Aorta (tissue), 5 donors: ENCODE results near the gene CBARP. TPM values are rescaled to one million over a fixed set of nuclear protein-coding genes. Genes with fewer than 3 reads are reported as not detected.

Experiments
- ATAC-seq: fragments of 200-7000 bp; cut with Tn5 transposase; one replicate; pipeline ENCODE4 v1.9.1; 2022; ENCODE audit warnings: moderate library complexity; ENCODE audit not compliant: low FRiP score
- DNase-seq, 2 donors: peaks; one replicate each; pipeline ENCODE4 v3.0.0-alpha.2; 2020
- H3K27ac ChIP-seq, 2 donors: one replicate each; pipeline ENCODE4 v1.5.1; 2013; ENCODE audit warnings: low read length in 2 of 2, mild to moderate bottlenecking in 2 of 2, moderate library complexity in 2 of 2, control low read depth in 1 of 2, inconsistent platforms in 1 of 2, low read depth in 1 of 2
- H3K27me3 ChIP-seq, 2 donors: one replicate each; pipeline ENCODE4 v1.6.1; 2013; ENCODE audit warnings: control low read depth in 1 of 2, low read length in 1 of 2, mild to moderate bottlenecking in 1 of 2, moderate library complexity in 1 of 2; ENCODE audit not compliant: insufficient read depth in 2 of 2, control insufficient read depth in 1 of 2
- H3K36me3 ChIP-seq, 2 donors: one replicate each; pipeline ENCODE4 v1.6.1; 2013; ENCODE audit warnings: control low read depth in 1 of 2, low read length in 1 of 2, mild to moderate bottlenecking in 1 of 2; ENCODE audit not compliant: insufficient read depth in 2 of 2, control insufficient read depth in 1 of 2
- H3K4me1 ChIP-seq, 2 donors: one replicate each; pipeline ENCODE4 v1.6.1; 2013; ENCODE audit warnings: low read length in 2 of 2, control low read depth in 1 of 2, mild to moderate bottlenecking in 1 of 2, moderate library complexity in 1 of 2; ENCODE audit not compliant: insufficient read depth in 2 of 2, control insufficient read depth in 1 of 2
- H3K4me3 ChIP-seq, 2 donors: one replicate each; pipeline ENCODE4 v1.5.1; 2013; ENCODE audit warnings: low read length in 2 of 2, control low read depth in 1 of 2, mild to moderate bottlenecking in 1 of 2
- H3K9me3 ChIP-seq: one replicate; pipeline ENCODE4 v1.6.1; 2013; ENCODE audit warnings: mild to moderate bottlenecking, low read length; ENCODE audit not compliant: control insufficient read depth
- WGBS, 2 donors: extraction: QIAGEN DNeasy Blood & Tissue Kit; methylation state at CpG; one replicate each; pipeline ENCODE4 v1.1.7; 2013; 5-methylcytosine and 5-hydroxymethylcytosine counted together
- intact Hi-C, 2 donors: fragments of 100-400 bp; cut with DNase I; formaldehyde crosslinking; loops; one replicate each; pipeline versions ENCODE4 v1.14.2 to v1.15.0; 2022
- polyA plus RNA-seq, 2 donors: library from polyadenylated mRNA; stranded (reverse); fragments of 200-250 nt; gene quantifications; one replicate each; pipeline ENCODE4 v1.2.3, GENCODE V29; 2013
- total RNA-seq, 2 donors: library from RNA; stranded (reverse); fragmentation: NEBNext Ultra II Directional; extraction: Animal tissue kit (Norgen Biotek cat#: 25700); gene quantifications; one replicate each; pipeline ENCODE4 v1.2.1, GENCODE V29; 2021
- donor health status: healthy with polysubstance abuse.
- donor health status: Bipolar disorder and iron deficiency.
- donor health status: DM: no; HTN: no; CAD: no.
- donor health status: DM: no; HTN: no; CAD: no.
- donor health status: DM: yes; HTN: yes; CAD: no.

Gene CBARP
- total and polyA plus RNA-seq, 4 donors = 0.88 to 3.7 (median 2.0) TPM

GRCh38 chr19:1277061-1277460, 39.3 kb upstream of the CBARP start:
- 88 to 92% methylated on average over 14 to 15 of the region's 15 CpGs for WGBS, 2 donors
- Histone ChIP-seq H3K27ac (no peak overlapping the region), H3K36me3 (peaks cover 0 to 7% of the 10 kb centered on the region in 2 donors)

GRCh38 chr19:1276628-1277022, 38.8 kb upstream of the CBARP start:
- WGBS, 2 donors = 82 to 86% methylated on average over 10 of the region's 10 CpGs
- ATAC-seq (no peak), DNase-seq (no peak)
- H3K4me3 ChIP-seq = no peak overlapping the region
- H3K4me1 ChIP-seq = no peaks in the 10 kb centered on the region
- H3K9me3 ChIP-seq = no peaks in the 10 kb centered on the region
- no peaks in the 10 kb centered on the region for H3K27me3 ChIP-seq
- H3K27ac ChIP-seq = no peak overlapping the region
- H3K36me3 ChIP-seq = peaks cover 0 to 7% of the 10 kb centered on the region in 2 donors
- intact Hi-C loops = loop anchor here in 1 of 2 donors (2.0 to 10.0 kb wide), 3 partner anchors 81 to 228 kb away; partner anchors contain the start of gene NDUFS7

More at GRCh38 chr19:1277061-1277460, 39.3 kb upstream of the CBARP start:
- Histone ChIP-seq H3K4me3 (no peak overlapping the region), H3K9me3 (no peaks in the 10 kb centered on the region), H3K27me3 (no peaks in the 10 kb centered on the region), H3K4me1 (no peaks in the 10 kb centered on the region)
- DNase-seq (no peak), ATAC-seq (no peak)
- intact Hi-C loops = loop anchor here in 1 of 2 donors (2.0 to 10.0 kb wide), 3 partner anchors 80 to 228 kb away; partner anchors contain the start of gene NDUFS7

DNA sequence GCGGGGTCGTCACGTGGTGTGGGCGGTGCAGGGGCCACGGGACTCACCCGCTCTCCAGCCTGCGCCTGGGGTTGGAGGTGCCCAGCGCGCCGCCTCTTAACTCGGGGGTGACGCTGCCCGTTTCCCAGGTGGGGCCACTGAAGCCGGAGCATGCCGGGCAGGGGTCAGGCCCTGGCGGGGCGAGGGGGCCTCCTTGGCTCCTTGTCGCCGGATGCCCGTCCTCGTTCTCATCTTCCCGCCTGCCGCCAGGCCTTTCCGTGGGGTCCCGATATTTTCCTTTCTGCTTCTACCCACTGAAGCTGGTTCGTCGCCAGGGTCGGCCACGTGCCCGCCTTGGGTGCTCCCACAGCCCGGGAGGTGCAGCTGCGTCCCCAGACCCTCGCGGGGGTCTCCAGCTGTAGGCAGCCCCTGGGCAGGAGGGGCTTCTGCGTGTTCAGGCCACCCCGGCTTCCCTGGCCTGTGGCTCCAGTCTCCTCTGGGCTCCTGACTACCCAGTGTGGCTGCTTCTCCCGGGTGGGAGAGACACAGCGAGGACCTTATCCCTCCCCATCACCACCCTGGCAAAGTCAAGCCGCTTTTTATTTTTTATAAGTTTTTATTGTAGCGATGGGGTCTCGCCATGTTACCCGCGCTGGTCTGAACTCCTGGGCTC, 38.3 kb upstream of the CBARP start:
- H3K4me3 ChIP-seq = peak overlapping the region; percentile 11 to 18
- ATAC-seq (no peak), DNase-seq (no peak)
- H3K27me3 ChIP-seq = no peaks in the 10 kb centered on the region
- WGBS, 2 donors = 11 to 12% methylated on average over 40 to 43 of the region's 43 CpGs
- peaks cover 0 to 7% of the 10 kb centered on the region in 2 donors for H3K36me3 ChIP-seq
- no peaks in the 10 kb centered on the region for H3K4me1 ChIP-seq
- H3K9me3 ChIP-seq = no peaks in the 10 kb centered on the region
- intact Hi-C loops = loop anchor here in 1 of 2 donors (2.0 to 10.0 kb wide), 3 partner anchors 81 to 229 kb away; partner anchors contain the start of gene NDUFS7
- peak overlapping the region in 1 of 2 donors; percentile 29 for H3K27ac ChIP-seq

- ATAC-seq (peak; percentile 90), DNase-seq (peak; percentile 97 to 98)
- H3K4me3 ChIP-seq = peak within 1 kb of the TSS; percentile 31 to 35
- intact Hi-C loops = loop anchor here in 1 of 2 donors (5.0 to 10.0 kb wide), 2 partner anchors 82 to 229 kb away; no protein-coding TSS in a partner anchor
- H3K36me3 ChIP-seq = peaks cover 0 to 7% of the 10 kb centered on the region in 2 donors
- 0% methylated on average over 59 to 98 of the region's 98 CpGs for WGBS, 2 donors
- peak within 1 kb of the TSS; percentile 29 to 92 for H3K27ac ChIP-seq
- no peaks in the 10 kb centered on the region for H3K9me3 ChIP-seq
- H3K4me1 ChIP-seq = no peaks in the 10 kb centered on the region
- no peaks in the 10 kb centered on the region for H3K27me3 ChIP-seq
Measured at GRCh38 chr19:1275260-1275975, 37.6 kb upstream of the CBARP start, which contains the start of gene FAM174C. TSS of gene FAM174C (plus strand) at chr19:1275530. CDS start at chr19:1275550, 20 bp downstream.

- peak in 1 of 2 donors; percentile 62 for DNase-seq
- peaks cover 0 to 7% of the 10 kb centered on the region in 2 donors for H3K36me3 ChIP-seq
Measured at GRCh38 chr19:1274852-1275259, 37.1 kb upstream of the CBARP start.

DNA sequence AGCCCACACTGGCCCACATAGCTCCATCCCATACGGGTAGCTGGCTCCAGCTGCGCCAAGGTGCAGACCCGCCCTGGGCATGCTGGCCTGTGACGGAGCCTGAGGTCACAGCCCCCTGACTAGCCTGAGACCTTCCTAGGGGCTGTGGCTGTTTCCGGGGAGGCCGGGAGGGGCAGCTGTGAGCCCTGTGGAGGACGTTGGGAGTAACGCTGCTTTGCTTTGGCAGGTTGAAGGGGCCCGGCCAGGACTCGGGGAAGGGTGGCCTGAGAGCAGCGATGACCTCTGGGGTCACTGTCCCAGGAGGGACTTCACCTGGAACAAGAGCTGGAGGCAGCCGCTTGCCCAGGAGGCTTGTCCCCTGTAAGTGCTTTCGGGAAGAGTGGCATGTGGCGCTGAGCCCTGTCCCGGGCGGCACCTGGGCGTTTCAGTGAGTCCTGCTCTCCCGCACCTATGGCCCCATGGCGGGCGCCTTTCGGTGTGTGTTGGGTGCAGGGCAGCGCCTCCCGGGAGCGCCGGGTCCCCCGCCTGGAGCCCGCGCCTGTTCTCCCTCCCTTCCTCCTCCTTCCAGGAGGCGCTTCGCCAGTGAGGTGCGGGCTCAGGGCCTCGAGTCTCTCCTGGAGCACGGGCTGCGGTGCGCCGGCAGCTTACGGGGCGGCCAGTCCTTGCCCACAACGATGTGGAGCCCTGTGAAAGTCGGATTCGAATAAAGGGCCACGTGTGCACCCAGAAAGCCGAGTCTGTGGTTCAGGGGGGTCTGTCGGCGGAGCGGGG, 36.5 kb upstream of the CBARP start:
- H3K27ac ChIP-seq = no peak overlapping the region
- intact Hi-C loops = loop anchor here in 1 of 2 donors (10.0 kb wide), 1 partner anchor 231 kb away; no protein-coding TSS in a partner anchor
- H3K9me3 ChIP-seq = no peaks in the 10 kb centered on the region
- ATAC-seq (no peak), DNase-seq (peak in 1 of 2 donors; percentile 69)
- peaks cover 0 to 7% of the 10 kb centered on the region in 2 donors for H3K36me3 ChIP-seq
- no peak overlapping the region for H3K4me3 ChIP-seq
- no peaks in the 10 kb centered on the region for H3K4me1 ChIP-seq
- H3K27me3 ChIP-seq = no peaks in the 10 kb centered on the region
- 79 to 80% methylated on average over 46 of the region's 46 CpGs for WGBS, 2 donors

More at GRCh38 chr19:1274852-1275259, 37.1 kb upstream of the CBARP start:
- H3K27ac ChIP-seq = peak overlapping the region in 1 of 2 donors; percentile 10
- no peaks in the 10 kb centered on the region for H3K4me1 ChIP-seq
- no peaks in the 10 kb centered on the region for H3K27me3 ChIP-seq
- peak; percentile 0 for ATAC-seq
- intact Hi-C loops = loop anchor here in 1 of 2 donors (5.0 to 10.0 kb wide), 2 partner anchors 82 to 230 kb away; no protein-coding TSS in a partner anchor
- H3K4me3 ChIP-seq = no peak overlapping the region
- H3K9me3 ChIP-seq = no peaks in the 10 kb centered on the region
- 22 to 24% methylated on average over 44 of the region's 44 CpGs for WGBS, 2 donors

DNA sequence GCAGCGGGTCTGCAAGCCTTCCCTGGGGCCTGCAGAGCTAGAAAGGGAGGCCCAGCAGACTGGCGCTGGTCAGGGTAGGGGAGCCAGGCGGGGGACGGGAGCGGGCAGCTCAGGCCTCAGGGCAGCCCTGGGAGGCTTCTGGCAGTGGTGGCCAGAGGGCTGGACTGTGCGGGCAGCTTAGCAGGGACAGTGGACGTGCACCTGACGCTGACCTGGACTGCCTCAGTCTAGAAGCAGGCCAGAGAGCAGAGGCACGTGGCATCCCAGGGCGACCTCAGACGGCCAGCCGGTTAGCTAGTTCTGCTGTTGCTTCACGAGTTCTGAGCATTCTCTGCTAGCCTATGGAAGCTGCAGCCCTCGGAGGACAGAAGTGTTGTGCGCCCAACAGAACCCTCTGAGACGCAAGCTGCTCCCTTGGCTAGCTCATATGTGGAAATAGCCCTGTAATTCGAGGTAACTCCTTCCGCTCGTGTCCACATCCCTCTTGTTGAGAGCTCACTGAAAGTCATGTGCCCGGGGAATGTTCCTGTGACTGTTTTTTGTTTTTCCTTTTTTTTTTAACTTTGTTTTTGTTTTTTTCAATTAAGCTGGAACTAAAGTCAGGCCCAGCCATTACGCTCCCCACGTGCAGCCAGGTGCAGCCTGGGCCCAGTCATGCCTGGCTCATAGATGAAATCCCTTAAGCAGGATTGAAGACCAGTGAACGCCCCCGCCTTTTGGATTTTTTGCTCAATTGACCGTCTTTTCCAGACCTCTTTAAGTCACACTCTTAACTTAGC, 35.6 kb upstream of the CBARP start:
- ATAC-seq (no peak), DNase-seq (no peak)
- H3K27me3 ChIP-seq = no peaks in the 10 kb centered on the region
- no peak overlapping the region for H3K4me3 ChIP-seq
- no peaks in the 10 kb centered on the region for H3K9me3 ChIP-seq
- no peaks in the 10 kb centered on the region for H3K4me1 ChIP-seq
- intact Hi-C loops = loop anchor here in 1 of 2 donors (10.0 kb wide), 1 partner anchor 231 kb away; no protein-coding TSS in a partner anchor
- H3K36me3 ChIP-seq = peaks cover 0 to 7% of the 10 kb centered on the region in 2 donors
- WGBS, 2 donors = 67 to 71% methylated on average over 25 of the region's 25 CpGs
- no peak overlapping the region for H3K27ac ChIP-seq
